AG04449 (cell line): ENCODE data around the gene GLIS2.

Experiments
- CTCF ChIA-PET: fragments of 350-600 bp; formaldehyde crosslinking; extraction: SDS; loops from one replicate; lab custom pipeline; 2021; ENCODE audit warnings: antibody characterized with exemption; lab: Yijun Ruan, JAX
- POLR2A ChIA-PET: fragments of 400-600, 350-600 bp; formaldehyde crosslinking; extraction: SDS; loops from one replicate; lab custom pipeline; 2020; ENCODE audit warnings: antibody characterized with exemption, inconsistent platforms; lab: Yijun Ruan, JAX
- DNase-seq: peaks from one replicate; pipeline ENCODE4 v3.0.0-alpha.2; 2010; ENCODE audit warnings: low read depth, low spot score
- H3K4me3 ChIP-seq: 2 replicates; pipeline ENCODE4 v1.5.1; 2011; ENCODE audit warnings: low read depth, mild to moderate bottlenecking, control low read depth, low read length
- TF ChIP-seq, protein P1 (sequence below): IDR thresholded peaks from one replicate; pipeline ENCODE4 v1.5.1; 2011; ENCODE audit warnings: mild to moderate bottlenecking, moderate library complexity, low read length, control low read depth, inconsistent platforms; ENCODE audit not compliant: insufficient read depth; ENCODE audit errors: missing control alignments

Gene GLIS2

DNA sequence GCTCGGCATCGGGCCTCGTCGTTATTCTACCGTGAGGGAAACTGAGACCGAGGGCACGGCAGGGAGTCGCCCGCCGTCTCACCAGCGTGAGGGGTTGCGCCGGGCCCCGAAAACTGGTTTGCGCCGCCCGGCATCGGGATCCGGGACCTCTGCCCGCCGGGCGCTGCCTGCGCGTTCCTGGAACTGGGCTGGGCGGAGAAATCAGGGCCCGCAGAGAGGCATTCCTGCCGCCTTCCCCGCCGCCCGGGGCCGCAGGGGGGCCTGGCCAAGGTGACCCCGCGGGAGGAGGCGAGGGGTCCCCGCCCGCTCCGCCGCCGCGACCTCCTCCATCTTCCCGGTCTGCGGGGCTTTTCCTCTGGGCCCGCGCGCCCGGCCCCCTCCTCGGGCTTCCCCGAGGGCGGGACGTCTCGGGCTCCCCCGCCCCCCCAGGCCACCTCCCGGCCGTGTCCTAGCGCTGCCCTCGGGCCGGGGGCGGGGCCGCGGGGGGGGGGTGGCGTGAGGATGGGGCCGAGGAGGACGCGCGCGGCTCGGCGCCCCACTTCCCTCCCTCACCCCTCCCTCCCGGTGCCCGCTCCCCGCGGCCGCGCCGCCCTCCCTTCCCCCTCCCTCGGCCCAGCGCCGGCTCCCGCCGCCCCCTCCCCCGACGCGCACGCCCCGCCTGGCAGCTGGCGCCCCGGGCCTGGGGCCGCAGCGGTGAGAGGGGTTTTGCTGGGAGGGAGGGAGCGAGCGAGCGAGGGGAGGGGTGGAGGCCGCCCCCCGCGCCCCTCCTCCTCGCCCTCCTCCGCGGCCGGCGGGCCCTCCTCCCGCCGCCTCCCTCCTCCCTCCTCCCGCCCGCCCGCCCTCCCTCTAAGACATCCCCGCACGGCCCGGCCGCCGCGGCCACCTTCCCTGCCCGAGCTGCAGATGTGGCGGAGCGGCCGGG, at the start of gene GLIS2:
TSS of gene GLIS2 (plus strand) at position 882 of the 922 bp plus-strand sequence. CDS start 16,214 bp downstream, outside the sequence.
- no peak for DNase-seq
- TF ChIP-seq, protein P1, sequence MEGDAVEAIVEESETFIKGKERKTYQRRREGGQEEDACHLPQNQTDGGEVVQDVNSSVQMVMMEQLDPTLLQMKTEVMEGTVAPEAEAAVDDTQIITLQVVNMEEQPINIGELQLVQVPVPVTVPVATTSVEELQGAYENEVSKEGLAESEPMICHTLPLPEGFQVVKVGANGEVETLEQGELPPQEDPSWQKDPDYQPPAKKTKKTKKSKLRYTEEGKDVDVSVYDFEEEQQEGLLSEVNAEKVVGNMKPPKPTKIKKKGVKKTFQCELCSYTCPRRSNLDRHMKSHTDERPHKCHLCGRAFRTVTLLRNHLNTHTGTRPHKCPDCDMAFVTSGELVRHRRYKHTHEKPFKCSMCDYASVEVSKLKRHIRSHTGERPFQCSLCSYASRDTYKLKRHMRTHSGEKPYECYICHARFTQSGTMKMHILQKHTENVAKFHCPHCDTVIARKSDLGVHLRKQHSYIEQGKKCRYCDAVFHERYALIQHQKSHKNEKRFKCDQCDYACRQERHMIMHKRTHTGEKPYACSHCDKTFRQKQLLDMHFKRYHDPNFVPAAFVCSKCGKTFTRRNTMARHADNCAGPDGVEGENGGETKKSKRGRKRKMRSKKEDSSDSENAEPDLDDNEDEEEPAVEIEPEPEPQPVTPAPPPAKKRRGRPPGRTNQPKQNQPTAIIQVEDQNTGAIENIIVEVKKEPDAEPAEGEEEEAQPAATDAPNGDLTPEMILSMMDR = no peak
- CTCF ChIA-PET = interaction anchor here (0.8 to 1.4 kb wide), 6 partner anchors 14 to 333 kb away, joined by 3 to 6 read pairs (median 3); no protein-coding TSS in a partner anchor
- POLR2A ChIA-PET = interaction anchor here (0.6 to 1.5 kb wide), 5 partner anchors 8 to 314 kb away, joined by 3 to 4 read pairs (median 3); partner anchors contain the start of gene TFAP4
- H3K4me3 ChIP-seq = peak within 1 kb of the TSS; percentile 82

DNA sequence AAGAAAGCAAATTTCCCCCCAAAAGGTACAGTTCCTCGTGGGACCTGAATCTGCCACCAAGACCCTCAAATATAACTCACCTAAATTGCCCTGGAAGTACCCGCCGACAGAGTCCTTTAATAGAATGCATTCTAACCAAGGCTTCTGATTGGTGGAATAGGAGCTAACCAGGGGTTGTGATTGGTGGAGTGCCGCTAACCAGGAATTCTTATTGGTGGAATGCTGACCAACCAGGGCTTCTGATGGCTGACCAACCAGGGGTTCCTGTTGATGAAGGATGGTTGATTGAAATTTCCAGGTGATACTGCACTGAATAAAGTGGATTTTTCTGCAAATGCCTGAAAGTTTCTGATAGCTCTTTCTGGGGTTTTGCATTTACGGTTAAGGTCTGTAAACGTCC, 49.5 kb upstream of the GLIS2 start:
- CTCF ChIA-PET = interaction anchor here (1.2 to 6.0 kb wide), 5 partner anchors 13 to 138 kb away, joined by 3 to 68 read pairs (median 10); no protein-coding TSS in a partner anchor
- no peak overlapping the region for H3K4me3 ChIP-seq
- no peak for DNase-seq
- POLR2A ChIA-PET = no interaction called here
- TF ChIP-seq, protein P1 = no peak

DNA sequence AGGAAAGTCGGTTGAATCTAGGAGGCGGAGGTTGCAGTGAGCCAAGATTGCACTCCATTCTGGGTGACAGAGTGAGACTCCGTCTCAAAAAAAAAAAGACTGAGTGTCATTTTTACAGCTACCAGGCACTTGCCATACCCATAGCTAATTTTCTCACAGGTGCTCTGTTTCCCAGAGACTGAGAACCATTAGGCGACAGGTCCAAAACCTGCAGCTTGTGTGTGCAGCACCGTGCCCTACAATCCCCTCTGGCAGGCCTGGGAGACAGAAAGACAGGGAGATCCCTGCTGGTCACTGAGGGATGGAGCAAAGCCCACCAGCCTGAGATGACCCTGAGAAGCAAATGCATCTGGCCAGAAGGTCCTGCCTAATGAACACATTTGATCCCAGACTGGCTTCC, 45.8 kb upstream of the GLIS2 start:
- ChIA-PET CTCF (interaction anchor here (0.8 to 4.8 kb wide), 6 partner anchors 11 to 133 kb away, joined by 3 to 44 read pairs (median 10); no protein-coding TSS in a partner anchor), POLR2A (no interaction called here)
- DNase-seq = no peak
- TF ChIP-seq, protein P1 = no peak
- H3K4me3 ChIP-seq = no peak overlapping the region

DNA sequence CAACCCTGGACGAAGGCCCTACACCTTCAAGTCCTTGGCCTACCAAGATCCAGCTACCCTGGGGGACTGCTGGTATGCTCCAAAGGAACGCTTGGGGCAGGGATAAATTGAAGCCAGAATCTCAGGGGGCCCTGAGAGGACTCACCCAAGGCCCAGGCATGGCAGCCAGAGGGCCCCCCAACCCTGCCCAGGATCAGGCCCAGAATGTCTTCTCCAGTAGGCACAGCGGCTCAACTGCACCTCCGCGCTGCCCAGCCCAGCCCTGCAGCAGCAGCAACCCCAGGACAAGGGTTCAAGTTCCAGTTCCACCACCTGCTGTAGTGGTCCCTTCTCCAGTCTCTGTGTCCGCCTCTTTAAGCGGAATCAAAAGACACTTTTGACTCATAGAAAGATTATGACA, 45.3 kb upstream of the GLIS2 start:
- TF ChIP-seq, protein P1 = no peak
- DNase-seq = no peak
- POLR2A ChIA-PET = interaction anchor here (1.7 kb wide), 1 partner anchor 16 kb away, joined by 3 read pairs; no protein-coding TSS in a partner anchor
- no peak overlapping the region for H3K4me3 ChIP-seq
- CTCF ChIA-PET = interaction anchor here (1.5 to 4.8 kb wide), 6 partner anchors 9 to 133 kb away, joined by 4 to 44 read pairs (median 11); no protein-coding TSS in a partner anchor

DNA sequence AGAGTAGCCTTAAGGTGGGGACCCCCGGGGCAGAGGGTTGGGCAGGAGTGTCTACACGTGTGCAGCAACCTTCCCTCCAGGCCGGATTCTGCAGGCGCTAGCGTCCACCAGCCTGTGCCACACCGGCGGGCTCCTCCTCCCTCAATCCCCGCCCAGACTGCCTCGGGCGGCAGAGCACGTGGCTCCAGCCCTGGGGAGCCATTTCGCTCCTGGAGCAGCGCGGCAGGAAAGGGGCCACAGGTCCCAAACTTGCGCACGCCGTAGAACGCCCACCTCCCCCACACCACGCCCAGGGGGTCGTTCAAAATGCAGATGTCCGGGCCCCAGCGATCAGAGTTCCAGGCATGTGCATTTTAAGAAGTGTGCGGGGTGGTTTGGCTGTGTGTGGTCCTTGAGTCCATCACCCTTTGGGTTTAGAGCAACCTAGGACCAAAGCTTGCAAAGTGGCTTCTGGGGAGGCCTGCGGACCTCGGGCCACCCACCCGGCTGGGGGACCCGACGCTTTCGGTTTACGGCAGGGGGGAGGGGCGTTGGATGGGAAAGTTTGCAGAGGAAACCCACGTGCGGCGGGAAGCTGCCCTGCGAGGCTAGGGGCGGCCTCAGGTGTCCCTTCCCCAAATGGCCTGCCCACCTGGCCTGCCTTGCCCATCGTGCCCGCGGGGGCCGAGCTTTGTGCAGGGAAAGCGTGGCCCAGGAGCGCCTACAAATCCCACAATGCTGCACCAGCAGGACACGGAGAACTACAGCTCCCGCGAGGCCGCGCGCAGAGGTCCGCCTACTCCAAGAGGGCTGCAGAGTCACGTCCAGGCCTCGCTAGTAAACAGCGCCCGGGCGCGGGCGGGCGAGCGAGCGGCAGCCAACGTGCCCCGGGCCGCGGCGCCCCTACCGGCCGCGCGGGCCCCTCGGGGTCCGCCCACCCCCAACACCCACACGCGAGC, 44.4 kb upstream of the GLIS2 start:
- POLR2A ChIA-PET = interaction anchor here (0.6 to 2.9 kb wide), 6 partner anchors 17 to 218 kb away, joined by 3 to 9 read pairs (median 3); no protein-coding TSS in a partner anchor
- peak overlapping the region; percentile 93 for H3K4me3 ChIP-seq
- TF ChIP-seq, protein P1 = no peak
- DNase-seq = no peak
- CTCF ChIA-PET = interaction anchor here (0.9 to 4.8 kb wide), 9 partner anchors 10 to 132 kb away, joined by 3 to 44 read pairs (median 6); no protein-coding TSS in a partner anchor
